K562 (cell line): ENCODE measurements around the gene YAF2. TPM values are rescaled to one million over a fixed set of nuclear protein-coding genes. Genes with fewer than 3 reads are reported as not detected.

ENCODE experiments used
- GTF2E2 ChIP-seq: fragments of 200-800 bp; sonication (Bioruptor generic); IDR thresholded peaks from 2 replicates; pipeline ENCODE4 v1.6.1; 2016; ENCODE audit warnings: missing genetic modification characterization, missing compliant biosample characterization
- polyA plus RNA-seq, 8 experiments: library from polyadenylated mRNA; depleted of rRNA in 4 of 8; stranded (reverse) in 5 of 8; unstranded in 3 of 8; fragments of >200 nt; fragmentation: Nextera tagmentation in 2 of 8; fragmentation: Illumina TruSeq in 1 of 8; extraction: Ambion mirVana in 2 of 8; extraction: Trizol in 1 of 8; gene quantifications; 2 replicates each; pipeline versions ENCODE4 v1.2.1 to v1.2.3, GENCODE V29; 2011 to 2014; ENCODE audit warnings: inconsistent platforms in 1 of 8, missing spikeins in 1 of 8
- total RNA-seq, 7 experiments: library from RNA; depleted of rRNA in 6 of 7; stranded (reverse); fragments of >200 nt in 6 of 7; fragmentation: Illumina TruSeq in 2 of 7; extraction: Trizol in 2 of 7; gene quantifications; 2 replicates each; pipeline versions ENCODE4 v1.2.1 to v1.2.3, GENCODE V29; 2011 to 2021; ENCODE audit warnings: low replicate concordance in 1 of 7
- TF ChIP-seq, protein P1 (sequence below): fragments of 450-650 bp; IDR thresholded peaks from 2 replicates; pipeline ENCODE4 v1.6.1; 2016; ENCODE audit warnings: low read depth

Gene YAF2
- total and polyA plus RNA-seq, 9 of the 15 experiments (the other 6 are each of a cell fraction or from before 2014, with no cell fraction given): 10.6 to 26.4 (median 21.3) TPM

DNA sequence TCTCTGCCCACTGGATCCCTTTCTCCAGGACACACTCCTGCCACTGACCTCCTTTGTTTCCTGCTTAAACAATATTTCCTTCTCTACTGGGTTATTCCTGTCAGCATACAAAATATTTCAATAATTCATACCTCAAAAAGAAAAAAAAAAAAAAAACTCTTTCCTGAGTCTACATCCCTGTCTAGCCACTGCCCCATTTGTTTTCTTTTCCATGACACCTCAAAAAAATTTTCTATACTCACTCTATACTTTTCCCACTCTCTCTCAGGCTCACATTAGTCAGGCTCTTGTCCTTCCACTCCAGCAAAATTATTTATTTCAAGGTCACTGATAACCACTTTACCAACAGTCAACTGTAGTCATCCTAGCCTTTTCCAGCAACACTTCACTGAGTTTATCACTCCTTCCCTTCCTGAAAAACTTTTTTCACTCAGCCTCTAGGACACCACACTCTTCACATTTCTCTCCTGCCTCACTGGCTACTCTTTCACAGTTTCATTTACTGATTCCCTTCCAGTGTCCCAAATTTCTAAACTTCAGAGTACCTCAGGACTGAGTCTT, 64.0 kb downstream of the YAF2 start (continued):
- TF ChIP-seq, protein P1, sequence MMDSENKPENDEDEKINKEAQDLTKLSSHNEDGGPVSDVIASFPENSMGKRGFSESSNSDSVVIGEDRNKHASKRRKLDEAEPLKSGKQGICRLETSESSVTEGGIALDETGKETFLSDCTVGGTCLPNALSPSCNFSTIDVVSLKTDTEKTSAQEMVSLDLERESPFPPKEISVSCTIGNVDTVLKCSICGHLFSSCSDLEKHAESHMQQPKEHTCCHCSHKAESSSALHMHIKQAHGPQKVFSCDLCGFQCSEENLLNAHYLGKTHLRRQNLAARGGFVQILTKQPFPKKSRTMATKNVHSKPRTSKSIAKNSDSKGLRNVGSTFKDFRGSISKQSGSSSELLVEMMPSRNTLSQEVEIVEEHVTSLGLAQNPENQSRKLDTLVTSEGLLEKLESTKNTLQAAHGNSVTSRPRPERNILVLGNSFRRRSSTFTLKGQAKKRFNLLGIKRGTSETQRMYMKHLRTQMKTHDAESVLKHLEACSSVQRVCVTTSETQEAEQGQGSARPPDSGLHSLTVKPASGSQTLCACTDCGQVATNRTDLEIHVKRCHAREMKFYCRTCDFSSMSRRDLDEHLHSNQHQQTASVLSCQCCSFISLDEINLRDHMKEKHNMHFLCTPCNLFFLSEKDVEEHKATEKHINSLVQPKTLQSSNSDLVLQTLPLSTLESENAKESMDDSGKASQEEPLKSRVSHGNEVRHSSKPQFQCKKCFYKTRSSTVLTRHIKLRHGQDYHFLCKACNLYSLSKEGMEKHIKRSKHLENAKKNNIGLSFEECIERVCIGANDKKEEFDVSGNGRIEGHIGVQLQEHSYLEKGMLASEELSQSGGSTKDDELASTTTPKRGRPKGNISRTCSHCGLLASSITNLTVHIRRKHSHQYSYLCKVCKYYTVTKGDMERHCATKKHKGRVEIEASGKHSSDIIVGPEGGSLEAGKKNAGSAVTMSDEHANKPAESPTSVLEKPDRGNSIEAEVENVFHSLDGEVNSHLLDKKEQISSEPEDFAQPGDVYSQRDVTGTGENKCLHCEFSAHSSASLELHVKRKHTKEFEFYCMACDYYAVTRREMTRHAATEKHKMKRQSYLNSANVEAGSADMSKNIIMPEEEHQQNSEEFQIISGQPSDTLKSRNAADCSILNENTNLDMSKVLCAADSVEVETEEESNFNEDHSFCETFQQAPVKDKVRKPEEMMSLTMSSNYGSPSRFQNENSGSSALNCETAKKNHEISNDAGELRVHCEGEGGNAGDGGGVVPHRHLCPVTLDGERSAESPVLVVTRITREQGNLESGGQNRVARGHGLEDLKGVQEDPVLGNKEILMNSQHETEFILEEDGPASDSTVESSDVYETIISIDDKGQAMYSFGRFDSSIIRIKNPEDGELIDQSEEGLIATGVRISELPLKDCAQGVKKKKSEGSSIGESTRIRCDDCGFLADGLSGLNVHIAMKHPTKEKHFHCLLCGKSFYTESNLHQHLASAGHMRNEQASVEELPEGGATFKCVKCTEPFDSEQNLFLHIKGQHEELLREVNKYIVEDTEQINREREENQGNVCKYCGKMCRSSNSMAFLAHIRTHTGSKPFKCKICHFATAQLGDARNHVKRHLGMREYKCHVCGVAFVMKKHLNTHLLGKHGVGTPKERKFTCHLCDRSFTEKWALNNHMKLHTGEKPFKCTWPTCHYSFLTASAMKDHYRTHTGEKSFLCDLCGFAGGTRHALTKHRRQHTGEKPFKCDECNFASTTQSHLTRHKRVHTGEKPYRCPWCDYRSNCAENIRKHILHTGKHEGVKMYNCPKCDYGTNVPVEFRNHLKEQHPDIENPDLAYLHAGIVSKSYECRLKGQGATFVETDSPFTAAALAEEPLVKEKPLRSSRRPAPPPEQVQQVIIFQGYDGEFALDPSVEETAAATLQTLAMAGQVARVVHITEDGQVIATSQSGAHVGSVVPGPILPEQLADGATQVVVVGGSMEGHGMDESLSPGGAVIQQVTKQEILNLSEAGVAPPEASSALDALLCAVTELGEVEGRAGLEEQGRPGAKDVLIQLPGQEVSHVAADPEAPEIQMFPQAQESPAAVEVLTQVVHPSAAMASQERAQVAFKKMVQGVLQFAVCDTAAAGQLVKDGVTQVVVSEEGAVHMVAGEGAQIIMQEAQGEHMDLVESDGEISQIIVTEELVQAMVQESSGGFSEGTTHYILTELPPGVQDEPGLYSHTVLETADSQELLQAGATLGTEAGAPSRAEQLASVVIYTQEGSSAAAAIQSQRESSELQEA: no peak
- TF ChIP-seq GTF2E2: no peak
- TF ChIP-seq, all 486 proteins: peak for 0
